Panc1 (cell line): ENCODE data around the gene SRC. TPM values are rescaled to one million over a fixed set of nuclear protein-coding genes. Genes with fewer than 3 reads are reported as not detected.

Source experiments
- ATAC-seq: fragments of 200-7000 bp; cut with Tn5 transposase; 2 replicates; pipeline ENCODE4 v1.9.1; 2020; ENCODE audit warnings: mild to moderate bottlenecking, moderate library complexity
- BruUV-seq: library from RNA; stranded (reverse); fragments of 400-500 nt; replicated peaks from 2 replicates; lab custom pipeline; 2021; lab: Mats Ljungman, UMichigan
- CTCF ChIA-PET: fragments of 300-600 bp; sonication (Branson Sonifier 250); formaldehyde crosslinking; loops from one replicate; lab custom pipeline; 2022; ENCODE audit warnings: antibody characterized with exemption; lab: Charles Lee
- POLR2A ChIA-PET: fragments of 300-600 bp; sonication (Branson Sonifier 250); formaldehyde crosslinking; loops from one replicate; lab custom pipeline; 2022; ENCODE audit warnings: antibody characterized with exemption; lab: Charles Lee
- DNase-seq: peaks from one replicate; pipeline ENCODE4 v3.0.0-alpha.2; 2010; ENCODE audit warnings: low read depth, low spot score
- H3K27ac ChIP-seq: 2 replicates; pipeline ENCODE4 v1.5.1; 2011; ENCODE audit warnings: mild to moderate bottlenecking, low read length, inconsistent platforms
- H3K27me3 ChIP-seq: fragments of 200-500 bp; sonication (Bioruptor generic); 2 replicates; pipeline ENCODE4 v1.6.0; 2014; ENCODE audit warnings: low read length, inconsistent platforms; ENCODE audit not compliant: control insufficient read depth, insufficient read depth
- H3K36me3 ChIP-seq: fragments of 200-500 bp; sonication (Bioruptor generic); 2 replicates; pipeline ENCODE4 v1.5.1; 2014; ENCODE audit warnings: inconsistent platforms, mild to moderate bottlenecking, low read length, moderate library complexity; ENCODE audit not compliant: control insufficient read depth, insufficient read depth
- H3K4me1 ChIP-seq: 2 replicates; pipeline ENCODE4 v1.5.1; 2011; ENCODE audit warnings: inconsistent platforms, mild to moderate bottlenecking, low read length, moderate library complexity; ENCODE audit not compliant: control insufficient read depth, insufficient read depth
- H3K4me3 ChIP-seq, 2 experiments: 2 replicates each; pipeline ENCODE4 v1.5.1; 2011 to 2012; ENCODE audit warnings: low read depth in 2 of 2, low read length in 2 of 2, mild to moderate bottlenecking in 2 of 2, inconsistent platforms in 1 of 2, moderate library complexity in 1 of 2
- H3K9me3 ChIP-seq: fragments of 200-500 bp; sonication (Bioruptor generic); 2 replicates; pipeline ENCODE4 v1.5.1; 2014; ENCODE audit warnings: low read depth, mild to moderate bottlenecking, inconsistent platforms, low read length, moderate library complexity; ENCODE audit not compliant: control insufficient read depth, insufficient read depth
- CTCF ChIP-seq: fragments of 450-650 bp; IDR thresholded peaks from 2 replicates; pipeline ENCODE4 v1.5.1; 2017; ENCODE audit warnings: mild to moderate bottlenecking
- POLR2AphosphoS5 ChIP-seq: IDR thresholded peaks from 2 replicates; pipeline ENCODE4 v1.6.1; 2012; ENCODE audit warnings: mild to moderate bottlenecking, low read depth, low read length, moderate library complexity
- REST ChIP-seq, 2 experiments: IDR thresholded peaks; 2 replicates each; pipeline ENCODE4 v1.6.1; 2011 to 2012; ENCODE audit warnings: low read depth in 2 of 2, control low read depth in 1 of 2, low read length in 1 of 2, mild to moderate bottlenecking in 1 of 2, moderate library complexity in 1 of 2; ENCODE audit not compliant: insufficient read depth in 1 of 2
- SIN3A ChIP-seq: IDR thresholded peaks from 2 replicates; pipeline ENCODE4 v1.6.1; 2012; ENCODE audit warnings: low read depth, mild to moderate bottlenecking, low read length, moderate library complexity, borderline replicate concordance; ENCODE audit not compliant: insufficient read depth
- TCF7L2 ChIP-seq: IDR thresholded peaks from 2 replicates; pipeline ENCODE4 v1.6.1; 2011; ENCODE audit warnings: mild to moderate bottlenecking, low read depth, low read length, inconsistent platforms
- in situ Hi-C: cut with HindIII; loops from 2 replicates; pipeline ENCODE4 v1.10.0; 2016; ENCODE audit warnings: low sequenced_read_pairs, low pct_unique_long_range_greater_than_20kb
- intact Hi-C: fragments of 100-400 bp; cut with micrococcal nuclease; formaldehyde crosslinking; loops from one replicate; pipeline ENCODE4 v1.10.0; 2022; ENCODE audit not compliant: unreplicated experiment
- total RNA-seq: library from RNA; stranded (reverse); gene quantifications from one replicate; pipeline ENCODE4 v1.2.1, GENCODE V29; 2021; ENCODE audit not compliant: unreplicated experiment

Gene SRC
- total RNA-seq, 1 experiment from 2014 or later: 24.9 TPM

GRCh38 chr20:37437676-37438075, 91.7 kb downstream of the SRC start:
- Histone ChIP-seq H3K36me3 (no peaks in the 10 kb centered on the region), H3K27me3 (peaks cover 5% of the 10 kb centered on the region; the same call in 1 of the 2 replicates), H3K4me3 (no peak overlapping the region), H3K27ac (no peak overlapping the region), H3K9me3 (no peaks in the 10 kb centered on the region), H3K4me1 (no peaks in the 10 kb centered on the region)
- in situ Hi-C loops: no loop called here
- POLR2A ChIA-PET: no interaction called here
- intact Hi-C loops: no loop called here
- CTCF ChIA-PET: no interaction called here
- no peak for DNase-seq
- ATAC-seq: no peak
- BruUV-seq: no TSS peak
- TF ChIP-seq POLR2AphosphoS5: no peak
- TF ChIP-seq REST (IDR thresholded peaks at IDR 0.05; ENCODE audit: insufficient read depth in 1 of 2, low read depth in 2 of 2, low read length in 1 of 2): no peak
- no peak for TF ChIP-seq SIN3A
- no peak for TF ChIP-seq TCF7L2
- no peak for TF ChIP-seq CTCF

- POLR2A ChIA-PET: no interaction called here
- Histone ChIP-seq H3K9me3 (no peaks in the 10 kb centered on the region), H3K36me3 (no peaks in the 10 kb centered on the region), H3K27ac (no peak overlapping the region), H3K27me3 (peaks cover 5% of the 10 kb centered on the region; the same call in 1 of the 2 replicates), H3K4me1 (no peaks in the 10 kb centered on the region), H3K4me3 (no peak overlapping the region)
- DNase-seq: no peak
- CTCF ChIA-PET: no interaction called here
- no TSS peak for BruUV-seq
- intact Hi-C loops (no loop called here), in situ Hi-C loops (no loop called here)
- no peak for ATAC-seq
- no peak for TF ChIP-seq CTCF
- TF ChIP-seq SIN3A: no peak
- no peak for TF ChIP-seq POLR2AphosphoS5
- TF ChIP-seq REST (IDR thresholded peaks at IDR 0.05; ENCODE audit: insufficient read depth in 1 of 2, low read depth in 2 of 2, low read length in 1 of 2): no peak
- TF ChIP-seq TCF7L2: no peak
Observed at GRCh38 chr20:37438464-37439222, 92.7 kb downstream of the SRC start.
